ENCODE measurements around the gene ZNF512B. TPM values are rescaled to one million over a fixed set of nuclear protein-coding genes. Genes with fewer than 3 reads are reported as not detected.
"Not testable (repeated sequence)": the region's sequence is repeated elsewhere in the genome, so short reads cannot be mapped to it uniquely, and the experiment has no call there.

ZNF512B gene, protein sequence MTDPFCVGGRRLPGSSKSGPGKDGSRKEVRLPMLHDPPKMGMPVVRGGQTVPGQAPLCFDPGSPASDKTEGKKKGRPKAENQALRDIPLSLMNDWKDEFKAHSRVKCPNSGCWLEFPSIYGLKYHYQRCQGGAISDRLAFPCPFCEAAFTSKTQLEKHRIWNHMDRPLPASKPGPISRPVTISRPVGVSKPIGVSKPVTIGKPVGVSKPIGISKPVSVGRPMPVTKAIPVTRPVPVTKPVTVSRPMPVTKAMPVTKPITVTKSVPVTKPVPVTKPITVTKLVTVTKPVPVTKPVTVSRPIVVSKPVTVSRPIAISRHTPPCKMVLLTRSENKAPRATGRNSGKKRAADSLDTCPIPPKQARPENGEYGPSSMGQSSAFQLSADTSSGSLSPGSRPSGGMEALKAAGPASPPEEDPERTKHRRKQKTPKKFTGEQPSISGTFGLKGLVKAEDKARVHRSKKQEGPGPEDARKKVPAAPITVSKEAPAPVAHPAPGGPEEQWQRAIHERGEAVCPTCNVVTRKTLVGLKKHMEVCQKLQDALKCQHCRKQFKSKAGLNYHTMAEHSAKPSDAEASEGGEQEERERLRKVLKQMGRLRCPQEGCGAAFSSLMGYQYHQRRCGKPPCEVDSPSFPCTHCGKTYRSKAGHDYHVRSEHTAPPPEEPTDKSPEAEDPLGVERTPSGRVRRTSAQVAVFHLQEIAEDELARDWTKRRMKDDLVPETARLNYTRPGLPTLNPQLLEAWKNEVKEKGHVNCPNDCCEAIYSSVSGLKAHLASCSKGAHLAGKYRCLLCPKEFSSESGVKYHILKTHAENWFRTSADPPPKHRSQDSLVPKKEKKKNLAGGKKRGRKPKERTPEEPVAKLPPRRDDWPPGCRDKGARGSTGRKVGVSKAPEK
- 40.0 and 47.9 TPM in 2 replicates for total RNA-seq (2022)
- percentile 63 among the genes with signal in this experiment for Bru-seq, nascent RNA
- percentile 78 among the genes with signal in this experiment for BruChase-seq, experiment 1, labeled RNA remaining after a 2-hour chase
- percentile 90 among the genes with signal in this experiment for BruChase-seq, experiment 2, labeled RNA remaining after a 6-hour chase
- long read RNA-seq, partial matches to known transcripts: 0 of 16 reads
- long read RNA-seq, other reads (novel, unspliced or antisense): 16 of 16 reads

GRCh38 chr20:63969838-63970713 is at the start of gene ZNF512B:
Gene ZNF512B, minus strand, starts transcription at chr20:63969930. Its CDS starts 1,980 bp downstream, at chr20:63967950.
- H3K4me1 ChIP-seq: peaks cover 21% of the 10 kb centered on the region
- peaks cover 15% of the 10 kb centered on the region for H3K9me3 ChIP-seq
- peak within 1 kb of the TSS; percentile 78 for H3K4me3 ChIP-seq (ENCODE audit: low read depth, low read length)
- TSS peak; percentile 56 for BruUV-seq (replicated peaks)
- TF ChIP-seq CTCF (IDR thresholded peaks at IDR 0.05; ENCODE audit: insufficient read depth in 1 of 2, low read depth in 1 of 2, low read length in 1 of 2, severe bottlenecking in 1 of 2, unreplicated experiment in 1 of 2): no peak
- H3K4me1 Mint-ChIP-seq (ENCODE audit: low read depth, unreplicated experiment): peaks cover 16% of the 10 kb centered on the region
- peak; percentile 89 to 95 for DNase-seq
- peaks cover 13% of the 10 kb centered on the region for H3K36me3 ChIP-seq (ENCODE audit: control insufficient read depth, insufficient read depth, low read length)
- H3K27me3 ChIP-seq (replicated peaks; ENCODE audit: control insufficient read depth, insufficient read depth, low read length): no peaks in the 10 kb centered on the region
- intact Hi-C loops (cut with micrococcal nuclease; ENCODE audit: unreplicated experiment): loop anchor here (1.0 to 10.0 kb wide), 3 partner anchors 13 to 185 kb away; partner anchors contain the start of gene TPD52L2
- POLR2A ChIA-PET: no interaction called here
- peak within 1 kb of the TSS; percentile 69 for H3K4me3 Mint-ChIP-seq (ENCODE audit: unreplicated experiment)
- H3K36me3 Mint-ChIP-seq (ENCODE audit: insufficient read depth, unreplicated experiment): peaks cover 35% of the 10 kb centered on the region
- H3K27me3 Mint-ChIP-seq (ENCODE audit: insufficient read depth, unreplicated experiment): peaks cover 3% of the 10 kb centered on the region
- CTCF ChIA-PET: no interaction called here
- peaks cover 10% of the 10 kb centered on the region for H3K9me3 Mint-ChIP-seq (ENCODE audit: unreplicated experiment)
- peak within 1 kb of the TSS; percentile 33 for H3K27ac Mint-ChIP-seq (ENCODE audit: unreplicated experiment)

DNA sequence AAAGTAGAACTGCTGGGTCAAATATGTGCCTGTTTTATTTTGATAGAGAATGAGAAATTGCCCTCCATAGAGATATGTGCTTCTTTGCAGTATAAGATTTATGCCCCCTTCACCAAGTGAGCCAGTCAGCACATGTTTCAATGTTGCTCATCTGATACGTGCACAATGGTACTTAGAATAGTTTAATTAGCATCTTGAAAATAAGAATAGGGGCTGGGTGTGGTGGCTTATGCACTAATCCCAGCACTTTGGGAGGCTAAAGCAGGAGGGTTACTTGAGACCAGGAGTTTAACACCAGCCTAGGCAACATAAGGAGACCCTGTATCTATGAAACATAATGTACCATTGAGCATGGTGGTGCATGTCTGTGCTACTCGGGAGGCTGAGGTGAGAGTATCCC is 45.9 kb upstream of the ZNF512B start:
- CTCF ChIA-PET: no interaction called here
- intact Hi-C loops (cut with micrococcal nuclease; ENCODE audit: unreplicated experiment): no loop called here
- no peaks in the 10 kb centered on the region for H3K4me1 Mint-ChIP-seq (ENCODE audit: low read depth, unreplicated experiment)
- H3K4me1 ChIP-seq: no peaks in the 10 kb centered on the region
- H3K4me3 ChIP-seq (ENCODE audit: low read depth, low read length): no peak overlapping the region
- H3K9me3 Mint-ChIP-seq (ENCODE audit: unreplicated experiment): no peaks in the 10 kb centered on the region
- no peak overlapping the region for H3K4me3 Mint-ChIP-seq (ENCODE audit: unreplicated experiment)
- POLR2A ChIA-PET: no interaction called here
- no peaks in the 10 kb centered on the region for H3K27me3 ChIP-seq (replicated peaks; ENCODE audit: control insufficient read depth, insufficient read depth, low read length)
- DNase-seq: no peak
- BruUV-seq (replicated peaks): no TSS peak
- peaks cover 75% of the 10 kb centered on the region for H3K36me3 Mint-ChIP-seq (ENCODE audit: insufficient read depth, unreplicated experiment)
- no peaks in the 10 kb centered on the region for H3K9me3 ChIP-seq
- H3K27me3 Mint-ChIP-seq (ENCODE audit: insufficient read depth, unreplicated experiment): no peaks in the 10 kb centered on the region
- no peak for TF ChIP-seq CTCF (IDR thresholded peaks at IDR 0.05; ENCODE audit: insufficient read depth in 1 of 2, low read depth in 1 of 2, low read length in 1 of 2, severe bottlenecking in 1 of 2, unreplicated experiment in 1 of 2)
- peaks cover 21% of the 10 kb centered on the region for H3K36me3 ChIP-seq (ENCODE audit: control insufficient read depth, insufficient read depth, low read length)
- H3K27ac Mint-ChIP-seq (ENCODE audit: unreplicated experiment): no peak overlapping the region

GRCh38 chr20:64012385-64013154 is 42.8 kb upstream of the ZNF512B start:
- H3K27me3 Mint-ChIP-seq (ENCODE audit: insufficient read depth, unreplicated experiment); H3K27ac Mint-ChIP-seq (ENCODE audit: unreplicated experiment); H3K4me1 Mint-ChIP-seq (ENCODE audit: low read depth, unreplicated experiment); H3K4me1 ChIP-seq; H3K27me3 ChIP-seq (replicated peaks; ENCODE audit: control insufficient read depth, insufficient read depth, low read length); DNase-seq; H3K9me3 ChIP-seq; H3K4me3 Mint-ChIP-seq (ENCODE audit: unreplicated experiment); H3K9me3 Mint-ChIP-seq (ENCODE audit: unreplicated experiment); H3K4me3 ChIP-seq (ENCODE audit: low read depth, low read length); intact Hi-C loops (cut with micrococcal nuclease; ENCODE audit: unreplicated experiment); CTCF ChIA-PET; POLR2A ChIA-PET; BruUV-seq (replicated peaks): not testable (repeated sequence)
- peaks cover 22% of the 10 kb centered on the region for H3K36me3 ChIP-seq (ENCODE audit: control insufficient read depth, insufficient read depth, low read length)
- H3K36me3 Mint-ChIP-seq (ENCODE audit: insufficient read depth, unreplicated experiment): peaks cover 76% of the 10 kb centered on the region

All from Caco-2 (cell line).